ENCODE measurements around the gene CCDC71L.

The CCDC71L gene

GRCh38 chr7:106623315-106623660 lies 37.7 kb downstream of the CCDC71L start:
- Mint-ChIP-seq H3K4me3 (no peak overlapping the region), H3K9me3 (peaks cover 7 to 16% of the 10 kb centered on the region in 2 donors), H3K27me3 (peaks cover 15 to 23% of the 10 kb centered on the region in 2 donors), H3K4me1 (no peaks in the 10 kb centered on the region), H3K27ac (no peak overlapping the region), H3K36me3 (no peaks in the 10 kb centered on the region)
- DNase-seq = no peak
- ATAC-seq (replicated peaks) = no peak

DNA sequence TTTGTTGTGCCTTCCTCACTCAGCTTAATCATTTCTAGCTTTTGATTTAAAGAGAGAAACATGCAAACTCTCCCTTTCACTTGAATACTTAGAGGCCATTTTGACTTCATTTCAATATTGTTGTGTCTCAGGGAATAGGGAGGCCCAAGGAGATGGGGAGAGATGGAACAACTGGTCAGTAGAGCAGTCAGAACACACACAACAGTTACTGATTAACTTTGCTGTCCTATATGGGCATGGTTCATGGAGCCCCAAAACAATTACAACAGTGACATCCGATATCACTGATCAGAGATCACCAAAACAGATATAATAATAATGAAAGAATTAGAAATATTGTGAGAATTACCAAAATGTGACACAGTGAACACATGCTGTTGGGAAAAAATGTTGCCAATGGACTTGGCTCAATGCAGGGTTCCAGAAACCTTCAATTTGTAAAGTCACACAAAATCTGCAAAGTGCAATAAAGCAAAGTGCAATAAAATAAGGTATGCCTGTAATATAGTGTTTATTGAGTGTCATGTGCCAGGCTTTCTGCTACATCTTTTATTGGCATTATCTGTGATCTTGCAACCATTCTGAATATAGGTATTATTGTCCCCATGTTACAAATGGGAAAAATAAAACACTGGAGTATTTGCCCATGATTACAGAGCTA lies 38.2 kb downstream of the CCDC71L start:
- ATAC-seq (replicated peaks) = no peak
- Mint-ChIP-seq H3K27me3 (peaks cover 15 to 20% of the 10 kb centered on the region in 2 donors), H3K9me3 (peaks cover 7 to 16% of the 10 kb centered on the region in 2 donors), H3K27ac (no peak overlapping the region), H3K4me3 (no peak overlapping the region), H3K36me3 (no peaks in the 10 kb centered on the region), H3K4me1 (no peaks in the 10 kb centered on the region)
- DNase-seq = no peak

- no peak for ATAC-seq (replicated peaks)
- no peak overlapping the region for H3K27ac Mint-ChIP-seq
- H3K9me3 Mint-ChIP-seq = peaks cover 7 to 16% of the 10 kb centered on the region in 2 donors
- no peaks in the 10 kb centered on the region for H3K36me3 Mint-ChIP-seq
- peaks cover 15 to 20% of the 10 kb centered on the region in 2 donors for H3K27me3 Mint-ChIP-seq
- no peaks in the 10 kb centered on the region for H3K4me1 Mint-ChIP-seq
- DNase-seq = no peak
- no peak overlapping the region for H3K4me3 Mint-ChIP-seq
Observed at GRCh38 chr7:106621393-106622132, 39.4 kb downstream of the CCDC71L start.

DNA sequence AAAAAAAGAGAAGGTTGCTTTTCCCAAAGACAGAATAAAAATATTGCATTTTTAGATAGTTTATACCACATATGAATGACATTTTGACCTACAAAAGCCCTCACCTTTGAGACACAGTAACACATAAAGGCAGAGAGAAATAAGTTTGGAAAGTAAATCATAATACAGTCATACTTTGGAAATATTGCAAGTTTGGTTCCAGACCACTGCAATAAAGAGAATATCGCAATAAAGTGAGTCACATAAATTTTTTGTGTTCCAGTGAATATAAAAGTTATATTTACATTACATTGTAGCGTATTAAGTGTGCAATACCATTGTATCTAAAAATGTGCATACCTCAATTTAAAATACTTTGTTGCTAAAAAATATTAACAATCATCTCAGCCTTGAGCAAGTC lies 40.3 kb downstream of the CCDC71L start:
- no peaks in the 10 kb centered on the region for H3K36me3 Mint-ChIP-seq
- no peak overlapping the region for H3K27ac Mint-ChIP-seq
- DNase-seq (no peak), ATAC-seq (replicated peaks) (no peak)
- no peaks in the 10 kb centered on the region for H3K4me1 Mint-ChIP-seq
- peaks cover 14 to 20% of the 10 kb centered on the region in 2 donors for H3K27me3 Mint-ChIP-seq
- peaks cover 7 to 16% of the 10 kb centered on the region in 2 donors for H3K9me3 Mint-ChIP-seq
- H3K4me3 Mint-ChIP-seq = no peak overlapping the region

DNA sequence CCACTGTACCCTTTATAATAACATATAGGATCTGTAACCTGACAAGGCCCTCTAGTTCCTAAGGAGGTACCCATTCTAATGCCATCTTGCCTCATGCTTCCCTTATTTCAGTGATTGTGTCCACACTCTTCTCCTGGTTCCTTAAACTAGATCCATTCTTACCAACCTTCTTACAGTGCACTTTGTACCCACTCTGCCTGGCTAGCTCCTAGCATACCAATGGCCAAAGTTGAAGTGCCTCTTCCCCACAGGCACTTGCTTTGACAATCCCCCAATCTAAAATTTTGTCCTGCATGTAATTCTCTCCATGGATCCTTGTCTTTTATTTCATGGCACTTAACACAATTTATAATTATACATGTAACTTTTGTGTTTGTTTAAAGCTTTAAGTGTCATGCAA lies 40.9 kb downstream of the CCDC71L start:
- no peak overlapping the region for H3K27ac Mint-ChIP-seq
- no peaks in the 10 kb centered on the region for H3K36me3 Mint-ChIP-seq
- no peak overlapping the region for H3K4me3 Mint-ChIP-seq
- ATAC-seq (replicated peaks) = no peak
- peaks cover 8 to 15% of the 10 kb centered on the region in 2 donors for H3K27me3 Mint-ChIP-seq
- no peak for DNase-seq
- H3K4me1 Mint-ChIP-seq = no peaks in the 10 kb centered on the region
- peaks cover 7 to 16% of the 10 kb centered on the region in 2 donors for H3K9me3 Mint-ChIP-seq

GRCh38 chr7:106619213-106619612 lies 41.7 kb downstream of the CCDC71L start:
- Mint-ChIP-seq H3K9me3 (peaks cover 7 to 16% of the 10 kb centered on the region in 2 donors), H3K4me1 (no peaks in the 10 kb centered on the region), H3K27me3 (peaks cover 5 to 14% of the 10 kb centered on the region in 2 donors), H3K36me3 (no peaks in the 10 kb centered on the region), H3K4me3 (no peak overlapping the region), H3K27ac (no peak overlapping the region)
- DNase-seq = no peak
- no peak for ATAC-seq (replicated peaks)

GRCh38 chr7:106618480-106618879 lies 42.5 kb downstream of the CCDC71L start:
- no peaks in the 10 kb centered on the region for H3K4me1 Mint-ChIP-seq
- H3K27me3 Mint-ChIP-seq = peaks cover 5 to 11% of the 10 kb centered on the region in 2 donors
- DNase-seq (no peak), ATAC-seq (replicated peaks) (no peak)
- no peak overlapping the region for H3K27ac Mint-ChIP-seq
- peaks cover 7 to 16% of the 10 kb centered on the region in 2 donors for H3K9me3 Mint-ChIP-seq
- H3K36me3 Mint-ChIP-seq = no peaks in the 10 kb centered on the region
- H3K4me3 Mint-ChIP-seq = no peak overlapping the region

DNA sequence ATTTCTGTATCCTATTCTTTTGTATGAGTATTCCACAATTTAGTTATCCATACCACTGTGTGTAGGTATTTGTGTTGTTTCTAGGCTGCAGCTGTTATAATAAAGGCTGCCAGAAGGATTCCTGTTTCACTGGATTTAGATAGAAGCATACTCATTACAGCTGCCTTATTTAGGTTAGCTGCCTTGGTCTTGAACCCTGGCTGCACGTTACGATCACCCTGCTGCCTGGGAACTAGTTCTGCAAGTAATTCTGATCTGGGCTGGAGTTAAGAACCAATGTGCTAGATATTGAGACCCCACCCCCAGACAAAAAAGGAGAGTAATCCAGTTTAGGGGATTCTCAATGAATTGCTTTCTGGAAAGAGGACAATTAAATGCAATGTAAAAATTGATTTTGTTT lies 43.1 kb downstream of the CCDC71L start:
- Mint-ChIP-seq H3K27me3 (peaks cover 5 to 11% of the 10 kb centered on the region in 2 donors), H3K9me3 (peaks cover 7 to 17% of the 10 kb centered on the region in 2 donors), H3K27ac (no peak overlapping the region), H3K36me3 (no peaks in the 10 kb centered on the region), H3K4me3 (no peak overlapping the region), H3K4me1 (no peaks in the 10 kb centered on the region)
- DNase-seq (no peak), ATAC-seq (replicated peaks) (no peak)

- ATAC-seq (replicated peaks) (no peak), DNase-seq (no peak)
- H3K27me3 Mint-ChIP-seq = peaks cover 5 to 11% of the 10 kb centered on the region in 2 donors
- H3K27ac Mint-ChIP-seq = no peak overlapping the region
- H3K4me3 Mint-ChIP-seq = no peak overlapping the region
- peaks cover 6 to 15% of the 10 kb centered on the region in 2 donors for H3K9me3 Mint-ChIP-seq
- no peaks in the 10 kb centered on the region for H3K4me1 Mint-ChIP-seq
- no peaks in the 10 kb centered on the region for H3K36me3 Mint-ChIP-seq
Observed at GRCh38 chr7:106616708-106617051, 44.3 kb downstream of the CCDC71L start.

DNA sequence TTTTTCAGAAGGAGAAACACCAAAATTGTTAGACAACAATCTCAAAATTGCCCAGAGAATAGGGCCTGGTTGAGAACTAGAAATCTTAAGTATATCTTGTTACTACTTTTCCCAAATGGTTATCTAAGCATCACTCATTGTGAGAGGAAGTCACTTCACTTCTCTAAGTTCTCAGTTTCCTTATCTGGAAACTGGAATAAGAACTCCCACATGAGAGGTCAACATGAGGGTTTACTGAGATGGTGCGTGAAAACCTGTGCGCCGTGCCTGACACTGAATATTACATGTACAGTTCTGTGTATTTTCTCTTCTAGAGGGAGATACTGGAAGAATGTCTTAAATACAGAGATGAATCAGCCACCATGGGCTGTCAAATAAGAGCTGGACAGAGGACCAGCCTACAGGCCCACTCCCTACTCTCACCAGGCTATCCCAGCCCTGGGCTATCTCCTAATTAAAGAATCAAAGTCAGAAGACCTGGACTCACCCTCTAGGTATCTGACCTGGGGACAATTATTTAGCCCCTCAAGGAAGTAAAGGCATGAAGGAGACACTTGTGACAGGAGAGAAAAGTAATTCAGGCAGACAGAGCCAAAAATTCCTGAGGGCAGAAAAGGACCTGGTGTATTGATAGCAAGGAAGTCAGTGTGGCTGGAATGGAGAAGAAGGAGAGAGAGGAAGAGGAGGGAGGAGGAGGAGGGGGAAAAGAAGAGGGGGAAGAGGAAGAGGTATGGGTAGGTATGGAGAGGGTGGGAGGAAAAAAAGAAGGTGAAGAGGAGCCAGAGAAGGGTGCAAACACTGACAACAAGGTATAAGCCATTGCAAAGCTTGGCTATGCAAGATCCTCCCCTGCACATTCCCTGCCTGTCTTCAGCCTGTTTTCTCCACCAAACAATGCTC lies 44.9 kb downstream of the CCDC71L start:
- no peak for DNase-seq
- H3K4me1 Mint-ChIP-seq = no peaks in the 10 kb centered on the region
- peaks cover 5 to 11% of the 10 kb centered on the region in 2 donors for H3K27me3 Mint-ChIP-seq
- H3K4me3 Mint-ChIP-seq = no peak overlapping the region
- H3K27ac Mint-ChIP-seq = no peak overlapping the region
- no peaks in the 10 kb centered on the region for H3K36me3 Mint-ChIP-seq
- peaks cover 4 to 15% of the 10 kb centered on the region in 2 donors for H3K9me3 Mint-ChIP-seq
- no peak for ATAC-seq (replicated peaks)

GRCh38 chr7:106614751-106615150 lies 46.2 kb downstream of the CCDC71L start:
- Mint-ChIP-seq H3K27ac (no peak overlapping the region), H3K27me3 (peaks cover 5 to 6% of the 10 kb centered on the region in 2 donors), H3K4me3 (no peak overlapping the region), H3K9me3 (peaks cover 4 to 11% of the 10 kb centered on the region in 2 donors), H3K36me3 (no peaks in the 10 kb centered on the region), H3K4me1 (no peaks in the 10 kb centered on the region)
- no peak for DNase-seq
- no peak for ATAC-seq (replicated peaks)

DNA sequence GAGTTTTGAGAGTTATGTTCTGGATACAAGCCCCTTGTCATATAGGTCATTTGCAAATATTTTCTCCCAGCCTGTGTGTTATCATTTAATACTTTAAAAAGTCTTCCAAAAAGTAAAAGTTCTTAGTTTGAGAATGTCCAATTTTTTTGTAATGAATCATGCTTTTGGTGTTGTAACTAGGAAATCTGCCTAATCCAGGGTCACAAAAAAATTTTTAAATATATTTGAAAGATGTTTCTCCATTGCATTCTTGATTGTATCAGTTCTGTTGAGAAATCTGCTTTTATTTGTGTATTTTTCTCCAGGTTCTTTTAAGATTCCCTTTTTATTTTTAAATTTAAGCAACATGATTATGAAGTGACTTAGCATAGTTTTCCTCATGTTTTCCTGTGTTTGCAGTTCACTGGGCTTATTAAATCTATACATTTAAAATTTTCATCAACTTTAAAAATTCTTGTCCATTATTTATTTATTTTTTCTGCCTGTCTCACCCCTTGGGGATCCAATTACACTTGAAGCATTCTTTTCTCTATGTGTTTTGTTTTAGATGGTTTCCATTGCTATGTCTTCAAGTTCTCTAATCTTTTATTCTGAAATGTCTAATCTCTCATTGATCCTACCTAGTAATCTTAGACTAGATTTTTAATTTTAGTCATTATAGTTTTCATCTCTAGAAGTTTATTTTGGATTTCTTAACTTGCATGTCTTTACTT lies 47.0 kb downstream of the CCDC71L start:
- H3K9me3 Mint-ChIP-seq = peaks cover 4 to 8% of the 10 kb centered on the region in 2 donors
- ATAC-seq (replicated peaks) = no peak

GRCh38 chr7:106613279-106613678 lies 47.7 kb downstream of the CCDC71L start:
- Mint-ChIP-seq H3K27ac (no peak overlapping the region), H3K36me3 (no peaks in the 10 kb centered on the region), H3K9me3 (peaks cover 4 to 6% of the 10 kb centered on the region in 2 donors), H3K27me3 (no peaks in the 10 kb centered on the region), H3K4me3 (no peak overlapping the region), H3K4me1 (no peaks in the 10 kb centered on the region)
- DNase-seq = no peak
- no peak for ATAC-seq (replicated peaks)

More for the DNA sequence above, 47.0 kb downstream of the CCDC71L start:
- H3K4me1 Mint-ChIP-seq = no peaks in the 10 kb centered on the region
- H3K27me3 Mint-ChIP-seq = peaks cover 1 to 3% of the 10 kb centered on the region in 2 donors
- no peak overlapping the region for H3K4me3 Mint-ChIP-seq
- no peak for DNase-seq
- H3K27ac Mint-ChIP-seq = no peak overlapping the region
- H3K36me3 Mint-ChIP-seq = no peaks in the 10 kb centered on the region

GRCh38 chr7:106612432-106612831 lies 48.5 kb downstream of the CCDC71L start:
- Mint-ChIP-seq H3K27ac (no peak overlapping the region), H3K4me1 (no peaks in the 10 kb centered on the region), H3K27me3 (no peaks in the 10 kb centered on the region), H3K36me3 (no peaks in the 10 kb centered on the region), H3K9me3 (peaks cover 4 to 6% of the 10 kb centered on the region in 2 donors), H3K4me3 (no peak overlapping the region)
- no peak for DNase-seq
- no peak for ATAC-seq (replicated peaks)

Data from stimulated activated naive B cell treated with anti-CD40 and anti-IgM and Interleukin-4, amounts not matched to agents 10 μg/mL and 1 μg/mL and 100 μg/mL, for 72 hours (primary cell).